HL-60 (cell line): ENCODE measurements around the gene SMTNL2.

Source experiments
- SPI1 ChIP-seq: IDR thresholded peaks from 2 replicates; pipeline ENCODE4 v1.6.1; 2012; ENCODE audit warnings: low read depth, mild to moderate bottlenecking, borderline replicate concordance
- TF ChIP-seq, protein P1 (sequence below): IDR thresholded peaks from one replicate; pipeline ENCODE4 v1.5.1; 2011; ENCODE audit warnings: low read length, control low read depth, inconsistent platforms; ENCODE audit not compliant: insufficient read depth
- TF ChIP-seq, protein P2 (sequence below): IDR thresholded peaks from 2 replicates; pipeline ENCODE4 v1.6.1; 2012; ENCODE audit warnings: low read depth; ENCODE audit not compliant: insufficient replicate concordance

DNA sequence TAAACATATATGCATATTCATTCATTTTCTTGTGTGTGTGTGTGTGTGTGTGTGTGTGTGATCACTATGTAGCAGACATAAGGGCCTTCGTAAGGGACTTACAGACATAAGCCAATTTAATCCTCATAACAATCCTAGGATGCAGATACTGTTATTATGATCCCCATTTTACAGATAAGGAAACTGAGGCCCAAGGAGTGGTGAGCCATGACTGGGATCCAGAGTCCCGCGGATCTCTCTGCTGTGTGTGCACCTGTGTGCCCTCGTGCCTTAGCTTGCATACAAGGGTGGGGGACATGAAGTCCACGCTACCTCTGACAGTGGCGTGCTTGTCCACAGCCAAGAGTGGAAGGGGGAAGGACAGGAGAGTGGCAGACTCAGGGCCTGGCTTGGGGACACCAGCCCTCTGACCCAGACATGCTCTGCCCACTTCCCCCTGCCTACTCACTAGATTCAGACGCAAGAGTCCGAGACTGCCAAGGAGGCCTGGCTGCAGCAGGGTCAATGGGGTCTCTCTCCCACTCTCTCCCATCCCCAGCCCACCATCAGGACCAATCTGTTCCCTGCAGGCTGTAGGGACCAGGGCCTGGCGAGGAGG lies 9.8 kb upstream of the SMTNL2 start:
- no peak for TF ChIP-seq SPI1
- TF ChIP-seq, protein P1, sequence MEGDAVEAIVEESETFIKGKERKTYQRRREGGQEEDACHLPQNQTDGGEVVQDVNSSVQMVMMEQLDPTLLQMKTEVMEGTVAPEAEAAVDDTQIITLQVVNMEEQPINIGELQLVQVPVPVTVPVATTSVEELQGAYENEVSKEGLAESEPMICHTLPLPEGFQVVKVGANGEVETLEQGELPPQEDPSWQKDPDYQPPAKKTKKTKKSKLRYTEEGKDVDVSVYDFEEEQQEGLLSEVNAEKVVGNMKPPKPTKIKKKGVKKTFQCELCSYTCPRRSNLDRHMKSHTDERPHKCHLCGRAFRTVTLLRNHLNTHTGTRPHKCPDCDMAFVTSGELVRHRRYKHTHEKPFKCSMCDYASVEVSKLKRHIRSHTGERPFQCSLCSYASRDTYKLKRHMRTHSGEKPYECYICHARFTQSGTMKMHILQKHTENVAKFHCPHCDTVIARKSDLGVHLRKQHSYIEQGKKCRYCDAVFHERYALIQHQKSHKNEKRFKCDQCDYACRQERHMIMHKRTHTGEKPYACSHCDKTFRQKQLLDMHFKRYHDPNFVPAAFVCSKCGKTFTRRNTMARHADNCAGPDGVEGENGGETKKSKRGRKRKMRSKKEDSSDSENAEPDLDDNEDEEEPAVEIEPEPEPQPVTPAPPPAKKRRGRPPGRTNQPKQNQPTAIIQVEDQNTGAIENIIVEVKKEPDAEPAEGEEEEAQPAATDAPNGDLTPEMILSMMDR, result no peak
- TF ChIP-seq, protein P2, sequence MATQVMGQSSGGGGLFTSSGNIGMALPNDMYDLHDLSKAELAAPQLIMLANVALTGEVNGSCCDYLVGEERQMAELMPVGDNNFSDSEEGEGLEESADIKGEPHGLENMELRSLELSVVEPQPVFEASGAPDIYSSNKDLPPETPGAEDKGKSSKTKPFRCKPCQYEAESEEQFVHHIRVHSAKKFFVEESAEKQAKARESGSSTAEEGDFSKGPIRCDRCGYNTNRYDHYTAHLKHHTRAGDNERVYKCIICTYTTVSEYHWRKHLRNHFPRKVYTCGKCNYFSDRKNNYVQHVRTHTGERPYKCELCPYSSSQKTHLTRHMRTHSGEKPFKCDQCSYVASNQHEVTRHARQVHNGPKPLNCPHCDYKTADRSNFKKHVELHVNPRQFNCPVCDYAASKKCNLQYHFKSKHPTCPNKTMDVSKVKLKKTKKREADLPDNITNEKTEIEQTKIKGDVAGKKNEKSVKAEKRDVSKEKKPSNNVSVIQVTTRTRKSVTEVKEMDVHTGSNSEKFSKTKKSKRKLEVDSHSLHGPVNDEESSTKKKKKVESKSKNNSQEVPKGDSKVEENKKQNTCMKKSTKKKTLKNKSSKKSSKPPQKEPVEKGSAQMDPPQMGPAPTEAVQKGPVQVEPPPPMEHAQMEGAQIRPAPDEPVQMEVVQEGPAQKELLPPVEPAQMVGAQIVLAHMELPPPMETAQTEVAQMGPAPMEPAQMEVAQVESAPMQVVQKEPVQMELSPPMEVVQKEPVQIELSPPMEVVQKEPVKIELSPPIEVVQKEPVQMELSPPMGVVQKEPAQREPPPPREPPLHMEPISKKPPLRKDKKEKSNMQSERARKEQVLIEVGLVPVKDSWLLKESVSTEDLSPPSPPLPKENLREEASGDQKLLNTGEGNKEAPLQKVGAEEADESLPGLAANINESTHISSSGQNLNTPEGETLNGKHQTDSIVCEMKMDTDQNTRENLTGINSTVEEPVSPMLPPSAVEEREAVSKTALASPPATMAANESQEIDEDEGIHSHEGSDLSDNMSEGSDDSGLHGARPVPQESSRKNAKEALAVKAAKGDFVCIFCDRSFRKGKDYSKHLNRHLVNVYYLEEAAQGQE, result no peak
